Activated T-cell treated with anti-CD3 and anti-CD28 coated beads for 1 hour (primary cell): ENCODE results near the gene RGS9.
"Not testable (repeated sequence)": the region's sequence is repeated elsewhere in the genome, so short reads cannot be mapped to it uniquely, and the experiment has no call there.

Experiments used
- DNase-seq: peaks from one replicate; pipeline ENCODE4 v3.0.0-alpha.2; 2020; ENCODE audit warnings: low read depth

The RGS9 gene

GRCh38 chr17:65183736-65184135, 46.6 kb downstream of the RGS9 start:
- DNase-seq: no peak

- no peak for DNase-seq
Measured at GRCh38 chr17:65184235-65184959, 47.2 kb downstream of the RGS9 start.

- no peak for DNase-seq
Measured at GRCh38 chr17:65185062-65185461, 47.9 kb downstream of the RGS9 start.

GRCh38 chr17:65185668-65186382, 48.7 kb downstream of the RGS9 start:
- DNase-seq: no peak

- no peak for DNase-seq
Measured at GRCh38 chr17:65190467-65191097, 53.4 kb downstream of the RGS9 start.

- no peak for DNase-seq
Measured at GRCh38 chr17:65191811-65192740, 54.9 kb downstream of the RGS9 start.

GRCh38 chr17:65193305-65193704, 56.1 kb downstream of the RGS9 start:
- no peak for DNase-seq

- DNase-seq: no peak
Measured at GRCh38 chr17:65193716-65194293, 56.6 kb downstream of the RGS9 start.

- no peak for DNase-seq
Measured at GRCh38 chr17:65194670-65195334, 57.6 kb downstream of the RGS9 start.

- DNase-seq: no peak
Measured at GRCh38 chr17:65195716-65196115, 58.5 kb downstream of the RGS9 start.

- no peak for DNase-seq
Measured at GRCh38 chr17:65196617-65197016, 59.4 kb downstream of the RGS9 start.

GRCh38 chr17:65197201-65197600, 60.0 kb downstream of the RGS9 start:
- no peak for DNase-seq

GRCh38 chr17:65198653-65199382, 61.6 kb downstream of the RGS9 start:
- DNase-seq: no peak

- no peak for DNase-seq
Measured at GRCh38 chr17:65201331-65201730, 64.2 kb downstream of the RGS9 start.

GRCh38 chr17:65202844-65203571, 65.8 kb downstream of the RGS9 start:
- no peak for DNase-seq

GRCh38 chr17:65204001-65204400, 66.8 kb downstream of the RGS9 start:
- no peak for DNase-seq

GRCh38 chr17:65205655-65206054, 68.5 kb downstream of the RGS9 start:
- no peak for DNase-seq

- not testable (repeated sequence) for DNase-seq
Measured at GRCh38 chr17:65207448-65207847, 70.3 kb downstream of the RGS9 start.

- no peak for DNase-seq
Measured at GRCh38 chr17:65208717-65209116, 71.5 kb downstream of the RGS9 start.

GRCh38 chr17:65218261-65218660, 81.1 kb downstream of the RGS9 start:
- no peak for DNase-seq
